HFFc6 (cell line): ENCODE measurements around the gene SLC22A23. TPM values are rescaled to one million over a fixed set of nuclear protein-coding genes. Genes with fewer than 3 reads are reported as not detected.

Experiments
- DNase-seq: peaks from one replicate; pipeline ENCODE4 v3.0.0-alpha.2; 2018
- H3K27ac Mint-ChIP-seq: 2 replicates; pipeline ENCODE4 v1.8.0; 2020; ENCODE audit warnings: mild to moderate bottlenecking, mixed read lengths
- H3K27me3 Mint-ChIP-seq: 2 replicates; pipeline ENCODE4 v1.8.0; 2021; ENCODE audit warnings: mild to moderate bottlenecking, moderate library complexity, mixed read lengths; ENCODE audit not compliant: insufficient read depth
- H3K36me3 Mint-ChIP-seq: 2 replicates; pipeline ENCODE4 v1.8.0; 2021; ENCODE audit warnings: low read depth, mixed read lengths
- H3K4me1 Mint-ChIP-seq: 2 replicates; pipeline ENCODE4 v1.8.0; 2020; ENCODE audit warnings: low read depth, mixed read lengths
- H3K4me3 Mint-ChIP-seq: 2 replicates; pipeline ENCODE4 v1.8.0; 2020; ENCODE audit warnings: mild to moderate bottlenecking, moderate library complexity, mixed read lengths
- H3K9me3 Mint-ChIP-seq: 2 replicates; pipeline ENCODE4 v1.8.0; 2020; ENCODE audit warnings: mild to moderate bottlenecking, mixed read lengths
- CTCF ChIP-seq: fragments of 200-600 bp; sonication (generic); IDR thresholded peaks from 2 replicates; pipeline ENCODE4 v1.5.0; 2021; ENCODE audit warnings: antibody characterized with exemption, mild to moderate bottlenecking
- total RNA-seq, 6 experiments: library from RNA; stranded (reverse); fragmentation: NEBNext Ultra II Directional; extraction: Animal tissue kit (Norgen Biotek cat#: 25700); gene quantifications; 2 replicates in 1 of 6; 3 replicates in 5 of 6; pipeline ENCODE4 v1.2.3, GENCODE V29; 2021

The SLC22A23 gene
- total RNA-seq, 6 experiments from 2014 or later = 0.10 to 0.55 (median 0.21) TPM

GRCh38 chr6:3443221-3443515, 13.7 kb downstream of the SLC22A23 start:
- Mint-ChIP-seq H3K4me3 (no peak overlapping the region), H3K4me1 (peaks cover 8% of the 10 kb centered on the region), H3K27ac (no peak overlapping the region), H3K27me3 (peaks cover 53% of the 10 kb centered on the region), H3K9me3 (no peaks in the 10 kb centered on the region), H3K36me3 (no peaks in the 10 kb centered on the region)
- TF ChIP-seq CTCF = no peak
- no peak for DNase-seq

- H3K27ac Mint-ChIP-seq = no peak overlapping the region
- no peak overlapping the region for H3K4me3 Mint-ChIP-seq
- peak; percentile 14 for DNase-seq
These were observed 14.2 kb downstream of the SLC22A23 start for GRCh38 chr6:3442431-3443220.

GRCh38 chr6:3440911-3441310, 15.9 kb downstream of the SLC22A23 start:
- H3K27ac Mint-ChIP-seq = no peak overlapping the region
- H3K4me1 Mint-ChIP-seq = peaks cover 8% of the 10 kb centered on the region
- H3K36me3 Mint-ChIP-seq = no peaks in the 10 kb centered on the region
- DNase-seq = no peak
- 0 out of 2 replicates have a peak, but pooled peaks cover 4% of the 10 kb centered on the region for H3K9me3 Mint-ChIP-seq
- TF ChIP-seq CTCF = no peak
- H3K4me3 Mint-ChIP-seq = no peak overlapping the region
- H3K27me3 Mint-ChIP-seq = peaks cover 46% of the 10 kb centered on the region

More at GRCh38 chr6:3442431-3443220, 14.2 kb downstream of the SLC22A23 start:
- no peaks in the 10 kb centered on the region for H3K9me3 Mint-ChIP-seq
- H3K36me3 Mint-ChIP-seq = no peaks in the 10 kb centered on the region
- no peak for TF ChIP-seq CTCF
- peaks cover 8% of the 10 kb centered on the region for H3K4me1 Mint-ChIP-seq
- H3K27me3 Mint-ChIP-seq = peaks cover 57% of the 10 kb centered on the region

GRCh38 chr6:3439961-3440360, 16.9 kb downstream of the SLC22A23 start:
- H3K9me3 Mint-ChIP-seq = 0 out of 2 replicates have a peak, but pooled peaks cover 8% of the 10 kb centered on the region
- H3K27ac Mint-ChIP-seq = no peak overlapping the region
- H3K27me3 Mint-ChIP-seq = peaks cover 44% of the 10 kb centered on the region
- H3K36me3 Mint-ChIP-seq = 0 out of 2 replicates have a peak, but pooled peaks cover 4% of the 10 kb centered on the region
- no peak for TF ChIP-seq CTCF
- no peak overlapping the region for H3K4me3 Mint-ChIP-seq
- no peak for DNase-seq
- H3K4me1 Mint-ChIP-seq = peaks cover 8% of the 10 kb centered on the region

- H3K27ac Mint-ChIP-seq = no peak overlapping the region
- H3K9me3 Mint-ChIP-seq = 0 out of 2 replicates have a peak, but pooled peaks cover 8% of the 10 kb centered on the region
- H3K27me3 Mint-ChIP-seq = peaks cover 39% of the 10 kb centered on the region
- H3K4me1 Mint-ChIP-seq = peaks cover 8% of the 10 kb centered on the region
- 0 out of 2 replicates have a peak, but pooled peaks cover 4% of the 10 kb centered on the region for H3K36me3 Mint-ChIP-seq
- no peak for TF ChIP-seq CTCF
- no peak overlapping the region for H3K4me3 Mint-ChIP-seq
- DNase-seq = no peak
These were observed 18.4 kb downstream of the SLC22A23 start for GRCh38 chr6:3438190-3439167.
